Endothelial cell of umbilical vein (primary cell): Measurements from ENCODE around the gene PCBP4. TPM values are rescaled to one million over a fixed set of nuclear protein-coding genes. Genes with fewer than 3 reads are reported as not detected.

ENCODE experiments used
- BruUV-seq: library from RNA; stranded (reverse); fragments of 400-500 nt; replicated peaks from 2 replicates; lab custom pipeline; 2021; lab: Mats Ljungman, UMichigan
- CTCF ChIA-PET: fragments of 300-600, 350-600 bp; sonication (Branson Sonifier 250); formaldehyde crosslinking; loops from one replicate; lab custom pipeline; 2021; ENCODE audit warnings: antibody characterized with exemption, inconsistent platforms; lab: Charles Lee
- POLR2A ChIA-PET: fragments of 300-600, 350-600 bp; sonication (Branson Sonifier 250); formaldehyde crosslinking; loops from one replicate; lab custom pipeline; 2021; ENCODE audit warnings: antibody characterized with exemption, inconsistent platforms; lab: Charles Lee
- DNase-seq: peaks from one replicate; pipeline ENCODE4 v3.0.0-alpha.2; 2011; ENCODE audit warnings: low read depth, low spot score
- FAIRE-seq: peaks from 2 replicates; lab custom pipeline; 2011; peaks lifted over from hg19 to GRCh38; lab: Jason Lieb, UNC
- H2AFZ ChIP-seq: 2 replicates; pipeline ENCODE4 v1.6.0; 2012; ENCODE audit warnings: low read depth, low read length, control low read depth, inconsistent platforms
- H3K27ac ChIP-seq: 2 replicates; pipeline ENCODE4 v1.5.1; 2011; ENCODE audit warnings: low read depth, mild to moderate bottlenecking, control low read depth, low read length, moderate library complexity; ENCODE audit not compliant: insufficient read depth
- H3K27me3 ChIP-seq, 2 experiments: 2 replicates each; pipeline versions ENCODE4 v1.6.0 to v1.6.1; 2011; ENCODE audit warnings: low read length in 2 of 2, mixed read lengths in 1 of 2; ENCODE audit not compliant: control insufficient read depth in 2 of 2, insufficient read depth in 2 of 2
- H3K36me3 ChIP-seq, 2 experiments: 2 replicates in 1 of 2; 3 replicates in 1 of 2; pipeline ENCODE4 v1.5.1; 2011; ENCODE audit warnings: low read length in 2 of 2, mild to moderate bottlenecking in 1 of 2, moderate library complexity in 1 of 2; ENCODE audit not compliant: control insufficient read depth in 2 of 2, insufficient read depth in 2 of 2; ENCODE audit errors: extremely low read depth in 1 of 2
- H3K4me1 ChIP-seq: 3 replicates; pipeline ENCODE4 v1.5.1; 2011; ENCODE audit warnings: mild to moderate bottlenecking, low read length; ENCODE audit not compliant: control insufficient read depth, insufficient read depth; ENCODE audit errors: extremely low read depth
- H3K4me2 ChIP-seq: 2 replicates; pipeline ENCODE4 v1.6.1; 2011; ENCODE audit warnings: low read length, control low read depth, mixed read lengths; ENCODE audit not compliant: insufficient read depth
- H3K4me3 ChIP-seq, 3 experiments: fragments of 200-600 bp in 1 of 3; sonication (generic), shearing (Covaris generic) in 1 of 3; replicated peaks in 1 of 3; 2 replicates each; pipeline ENCODE4 v1.5.1; 2011 to 2016; ENCODE audit warnings: control low read depth in 3 of 3, low read length in 3 of 3, mild to moderate bottlenecking in 2 of 3, inconsistent platforms in 1 of 3, low read depth in 1 of 3, moderate library complexity in 1 of 3; ENCODE audit not compliant: insufficient read depth in 1 of 3
- H3K79me2 ChIP-seq: 2 replicates; pipeline ENCODE4 v1.6.0; 2012; ENCODE audit warnings: low read length, inconsistent platforms; ENCODE audit not compliant: control insufficient read depth, insufficient read depth
- H3K9ac ChIP-seq: replicated peaks from 2 replicates; pipeline ENCODE3; 2011; ENCODE audit warnings: low read length, control low read depth; ENCODE audit not compliant: insufficient read depth; ENCODE audit errors: extremely low read depth
- H3K9me1 ChIP-seq: replicated peaks from 3 replicates; pipeline ENCODE4 v1.6.0; 2011; ENCODE audit warnings: mild to moderate bottlenecking, low read length; ENCODE audit not compliant: control insufficient read depth, insufficient read depth; ENCODE audit errors: extremely low read depth
- H3K9me3 ChIP-seq: replicated peaks from 2 replicates; pipeline ENCODE4 v1.5.1; 2012; ENCODE audit warnings: low read length, inconsistent platforms; ENCODE audit not compliant: control insufficient read depth, insufficient read depth
- H4K20me1 ChIP-seq: replicated peaks from 2 replicates; pipeline ENCODE3; 2011; ENCODE audit warnings: mild to moderate bottlenecking, low read length; ENCODE audit not compliant: control insufficient read depth, insufficient read depth; ENCODE audit errors: extremely low read depth
- CTCF ChIP-seq, 2 donors: IDR thresholded peaks; 1 replicate in 1 of 2; 2 replicates in 1 of 2; pipeline ENCODE4 v1.5.1; 2011; ENCODE audit warnings: low read length in 2 of 2, mild to moderate bottlenecking in 2 of 2, moderate library complexity in 2 of 2, control low read depth in 1 of 2, inconsistent platforms in 1 of 2, low read depth in 1 of 2; ENCODE audit not compliant: insufficient read depth in 1 of 2; ENCODE audit errors: extremely low read depth in 1 of 2
- JUN ChIP-seq: IDR thresholded peaks from 2 replicates; pipeline ENCODE4 v1.6.1; 2011; ENCODE audit warnings: borderline replicate concordance, low read depth; ENCODE audit not compliant: insufficient read length, insufficient read depth
- MAX ChIP-seq: IDR thresholded peaks from 2 replicates; pipeline ENCODE4 v1.6.1; 2011; ENCODE audit not compliant: insufficient read depth, insufficient read length
- dilution Hi-C: fragments of 300-500 bp; cut with MboI; formaldehyde crosslinking; loops from one replicate; pipeline ENCODE4 v1.15.0; 2019; ENCODE audit warnings: low sequenced_read_pairs; ENCODE audit not compliant: extremely low pct_ligation_motif_present
- intact Hi-C: fragments of 100-400 bp; cut with micrococcal nuclease; formaldehyde crosslinking; loops from one replicate; pipeline ENCODE4 v1.10.0; 2022
- polyA plus RNA-seq, 4 experiments: library from polyadenylated mRNA; depleted of rRNA in 3 of 4; stranded (reverse) in 3 of 4; unstranded in 1 of 4; fragments of >200 nt; gene quantifications; 2 replicates each; pipeline versions ENCODE4 v1.2.1 to v1.2.3, GENCODE V29; 2011 to 2012; ENCODE audit warnings: missing spikeins in 1 of 4
- total RNA-seq: library from RNA; stranded (reverse); gene quantifications from 2 replicates; pipeline ENCODE4 v1.2.3, GENCODE V29; 2021

Gene PCBP4
- total and polyA plus RNA-seq, 2 donors (not counting 3 experiments of a cell fraction or from before 2014, with no cell fraction given): 46.5 to 63.1 TPM

- Histone ChIP-seq H3K27me3 (no peaks in the 10 kb centered on the region), H3K4me2 (no peak overlapping the region), H3K9ac (no peak overlapping the region), H3K79me2 (peaks cover 12% of the 10 kb centered on the region), H3K4me1 (peaks cover 21% of the 10 kb centered on the region), H3K9me3 (no peaks in the 10 kb centered on the region), H3K27ac (no peak overlapping the region), H3K4me3 (no peak overlapping the region), H3K36me3 (no peaks in the 10 kb centered on the region), H4K20me1 (no peaks in the 10 kb centered on the region), H2AFZ (no peak overlapping the region), H3K9me1 (no peaks in the 10 kb centered on the region)
- ChIA-PET CTCF (no interaction called here), POLR2A (interaction anchor here (0.5 kb wide), 1 partner anchor 48 kb away, joined by 3 read pairs; no protein-coding TSS in a partner anchor)
- intact Hi-C loops (loop anchor here (10.0 kb wide), 1 partner anchor 560 kb away; the partner anchor contains the start of gene MANF), dilution Hi-C loops (no loop called here)
- TF ChIP-seq JUN (no peak), MAX (no peak), CTCF (IDR thresholded peaks at IDR 0.05; ENCODE audit: extremely low read depth in 1 of 2, insufficient read depth in 1 of 2, low read depth in 1 of 2, low read length in 2 of 2) (no peak)
- DNase-seq: no peak
- no peak for FAIRE-seq
- no TSS peak for BruUV-seq
Observed at GRCh38 chr3:51945031-51945840, 22.0 kb downstream of the PCBP4 start.
